Lower lobe of right lung (tissue), 2 donors: Measurements from ENCODE around the gene OR2L3. TPM values are rescaled to one million over a fixed set of nuclear protein-coding genes. Genes with fewer than 3 reads are reported as not detected.

Source experiments
- ATAC-seq, 2 donors: fragments of 200-7000 bp; cut with Tn5 transposase; one replicate each; pipeline ENCODE4 v1.9.1; 2020 to 2022; ENCODE audit warnings: mild to moderate bottlenecking in 2 of 2, moderate library complexity in 2 of 2
- DNase-seq: peaks from one replicate; pipeline ENCODE4 v3.0.0-alpha.2; 2020
- H3K27ac ChIP-seq: fragments of 200-600 bp; one replicate; pipeline ENCODE4 v1.8.0; 2022
- H3K27me3 ChIP-seq: fragments of 200-600 bp; one replicate; pipeline ENCODE4 v1.8.0; 2022; ENCODE audit warnings: low read depth
- H3K36me3 ChIP-seq: fragments of 200-600 bp; one replicate; pipeline ENCODE4 v1.8.0; 2022; ENCODE audit warnings: mild to moderate bottlenecking
- H3K4me1 ChIP-seq: fragments of 200-600 bp; one replicate; pipeline ENCODE4 v1.8.0; 2022
- H3K4me3 ChIP-seq: fragments of 200-600 bp; one replicate; pipeline ENCODE4 v1.8.0; 2022; ENCODE audit warnings: mild to moderate bottlenecking
- H3K9me3 ChIP-seq: fragments of 200-600 bp; one replicate; pipeline ENCODE4 v1.8.0; 2022
- intact Hi-C: fragments of 100-400 bp; cut with DNase I; formaldehyde crosslinking; loops from one replicate; pipeline ENCODE4 v1.11.0; 2022
- long read RNA-seq: library from polyadenylated mRNA; unstranded; transcript quantifications from one replicate; pipeline ENCODE4 v2.0.0, GENCODE V29; 2021
- total RNA-seq: library from RNA; stranded (reverse); fragmentation: NEBNext Ultra II Directional; extraction: Animal tissue kit (Norgen Biotek cat#: 25700); gene quantifications from one replicate; pipeline ENCODE4 v1.2.1, GENCODE V29; 2021
- TF ChIP-seq, protein P1 (sequence below): fragments of 200-600 bp; IDR thresholded peaks from one replicate; pipeline ENCODE4 v1.8.0; 2022; ENCODE audit warnings: antibody characterized with exemption, mild to moderate bottlenecking
- donor health status: DM: no; HTN: yes; CAD: no; lungs with severe emphysema.

The OR2L3 gene, protein sequence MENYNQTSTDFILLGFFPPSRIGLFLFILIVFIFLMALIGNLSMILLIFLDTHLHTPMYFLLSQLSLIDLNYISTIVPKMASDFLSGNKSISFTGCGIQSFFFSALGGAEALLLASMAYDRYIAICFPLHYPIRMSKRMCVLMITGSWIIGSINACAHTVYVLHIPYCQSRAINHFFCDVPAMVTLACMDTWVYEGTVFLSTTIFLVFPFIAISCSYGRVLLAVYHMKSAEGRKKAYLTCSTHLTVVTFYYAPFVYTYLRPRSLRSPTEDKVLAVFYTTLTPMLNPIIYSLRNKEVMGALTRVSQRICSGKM
- not detected for total RNA-seq
- long read RNA-seq, result 0 reads

GRCh38 chr1:248046536-248046935, at the start of gene OR2L3:
Gene OR2L3, plus strand, starts transcription at chr1:248046836. Its CDS starts 13,846 bp downstream, at chr1:248060682.
- H3K9me3 ChIP-seq, result no peaks in the 10 kb centered on the region
- H3K27me3 ChIP-seq, result no peaks in the 10 kb centered on the region
- TF ChIP-seq, protein P1, sequence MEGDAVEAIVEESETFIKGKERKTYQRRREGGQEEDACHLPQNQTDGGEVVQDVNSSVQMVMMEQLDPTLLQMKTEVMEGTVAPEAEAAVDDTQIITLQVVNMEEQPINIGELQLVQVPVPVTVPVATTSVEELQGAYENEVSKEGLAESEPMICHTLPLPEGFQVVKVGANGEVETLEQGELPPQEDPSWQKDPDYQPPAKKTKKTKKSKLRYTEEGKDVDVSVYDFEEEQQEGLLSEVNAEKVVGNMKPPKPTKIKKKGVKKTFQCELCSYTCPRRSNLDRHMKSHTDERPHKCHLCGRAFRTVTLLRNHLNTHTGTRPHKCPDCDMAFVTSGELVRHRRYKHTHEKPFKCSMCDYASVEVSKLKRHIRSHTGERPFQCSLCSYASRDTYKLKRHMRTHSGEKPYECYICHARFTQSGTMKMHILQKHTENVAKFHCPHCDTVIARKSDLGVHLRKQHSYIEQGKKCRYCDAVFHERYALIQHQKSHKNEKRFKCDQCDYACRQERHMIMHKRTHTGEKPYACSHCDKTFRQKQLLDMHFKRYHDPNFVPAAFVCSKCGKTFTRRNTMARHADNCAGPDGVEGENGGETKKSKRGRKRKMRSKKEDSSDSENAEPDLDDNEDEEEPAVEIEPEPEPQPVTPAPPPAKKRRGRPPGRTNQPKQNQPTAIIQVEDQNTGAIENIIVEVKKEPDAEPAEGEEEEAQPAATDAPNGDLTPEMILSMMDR, result no peak
- no peak for ATAC-seq
- H3K4me3 ChIP-seq, result no peak within 1 kb of the TSS
- intact Hi-C loops, result no loop called here
- H3K27ac ChIP-seq, result no peak within 1 kb of the TSS
- no peaks in the 10 kb centered on the region for H3K36me3 ChIP-seq
- no peaks in the 10 kb centered on the region for H3K4me1 ChIP-seq
- DNase-seq, result no peak

DNA sequence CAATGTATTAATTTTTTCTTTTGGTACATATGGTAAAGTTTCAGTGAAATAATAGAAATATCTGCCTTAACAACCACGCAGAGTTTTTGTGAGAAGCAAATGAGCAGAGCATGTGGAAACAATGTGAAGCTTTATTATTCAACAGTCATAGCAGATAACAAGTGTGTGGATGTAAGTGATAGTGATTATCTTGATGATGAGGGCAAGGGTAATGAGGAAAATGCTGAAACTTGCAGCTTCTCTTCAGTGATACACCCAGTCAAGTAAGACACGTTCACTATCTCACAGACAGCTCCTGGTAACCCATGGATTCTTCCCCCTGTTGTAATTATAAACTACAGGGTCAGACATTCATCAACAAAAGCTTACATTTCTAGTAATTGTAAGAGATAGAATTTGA, 47.8 kb upstream of the OR2L3 start:
- Histone ChIP-seq H3K27me3 (no peaks in the 10 kb centered on the region), H3K4me1 (no peaks in the 10 kb centered on the region), H3K9me3 (no peaks in the 10 kb centered on the region), H3K4me3 (no peak overlapping the region), H3K27ac (no peak overlapping the region), H3K36me3 (no peaks in the 10 kb centered on the region)
- intact Hi-C loops, result no loop called here
- DNase-seq (no peak), ATAC-seq (no peak)
- TF ChIP-seq, protein P1, result no peak

DNA sequence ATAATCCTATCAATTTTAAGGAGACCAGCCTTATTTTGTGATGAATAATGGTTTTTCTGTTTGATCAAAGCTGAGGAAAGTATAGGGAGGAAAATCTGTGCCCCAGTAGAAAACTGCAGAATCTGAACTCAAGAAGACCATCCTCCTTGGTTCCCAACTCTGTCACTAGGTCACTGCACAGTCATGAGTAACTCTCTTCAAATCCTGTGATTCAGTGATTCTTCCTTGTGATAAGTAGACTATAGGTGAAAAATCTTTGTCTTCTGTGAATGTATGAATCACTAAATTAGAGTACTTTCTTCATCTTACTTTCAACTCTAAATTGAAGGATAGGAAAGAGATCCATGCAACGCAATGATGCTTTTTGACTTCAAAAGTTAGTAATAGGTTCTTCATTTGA, 46.5 kb upstream of the OR2L3 start:
- intact Hi-C loops, result no loop called here
- no peak for ATAC-seq

DNA sequence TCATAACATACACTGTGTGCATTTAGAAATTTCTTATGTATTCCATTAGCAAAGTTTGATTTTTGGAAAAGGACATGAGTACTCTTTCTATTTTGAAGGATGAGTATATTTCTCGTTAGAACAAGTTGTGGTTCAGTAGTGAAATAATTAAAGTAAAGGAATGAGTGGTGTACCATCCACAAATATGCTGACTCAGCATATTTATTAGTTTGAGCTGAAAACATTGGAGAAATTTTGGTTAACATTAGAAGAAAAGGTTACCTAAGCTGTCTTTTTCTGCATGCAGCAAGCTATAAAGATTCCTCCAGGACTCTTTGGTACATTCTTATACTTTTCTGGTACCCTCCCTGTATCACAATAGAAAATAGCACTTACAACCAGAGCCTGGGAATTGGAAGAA, 38.9 kb upstream of the OR2L3 start:
- TF ChIP-seq, protein P1, result no peak
- H3K27ac ChIP-seq, result no peak overlapping the region
- no peaks in the 10 kb centered on the region for H3K4me1 ChIP-seq
- H3K4me3 ChIP-seq, result no peak overlapping the region
- no peaks in the 10 kb centered on the region for H3K27me3 ChIP-seq
- no peaks in the 10 kb centered on the region for H3K36me3 ChIP-seq
- H3K9me3 ChIP-seq, result peaks cover 25% of the 10 kb centered on the region
- DNase-seq, result no peak
- intact Hi-C loops, result no loop called here
- no peak for ATAC-seq

More for the DNA sequence above, 46.5 kb upstream of the OR2L3 start:
- Histone ChIP-seq H3K27ac (no peak overlapping the region), H3K4me1 (no peaks in the 10 kb centered on the region), H3K27me3 (no peaks in the 10 kb centered on the region), H3K36me3 (no peaks in the 10 kb centered on the region), H3K4me3 (no peak overlapping the region), H3K9me3 (no peaks in the 10 kb centered on the region)
- DNase-seq, result no peak
- TF ChIP-seq, protein P1, result no peak

GRCh38 chr1:248009681-248010080, 37.0 kb upstream of the OR2L3 start:
- intact Hi-C loops, result no loop called here
- no peaks in the 10 kb centered on the region for H3K36me3 ChIP-seq
- H3K27me3 ChIP-seq, result no peaks in the 10 kb centered on the region
- H3K9me3 ChIP-seq, result peaks cover 25% of the 10 kb centered on the region
- H3K27ac ChIP-seq, result no peak overlapping the region
- DNase-seq (no peak), ATAC-seq (no peak)
- H3K4me1 ChIP-seq, result no peaks in the 10 kb centered on the region
- TF ChIP-seq, protein P1, result no peak
- H3K4me3 ChIP-seq, result no peak overlapping the region
